OCI-LY7 (cell line): Measurements from ENCODE around the gene LRRK1. TPM values are rescaled to one million over a fixed set of nuclear protein-coding genes. Genes with fewer than 3 reads are reported as not detected.

ENCODE experiments used
- BruUV-seq: library from RNA; stranded (reverse); fragments of 400-500 nt; replicated peaks from 2 replicates; lab custom pipeline; 2021; lab: Mats Ljungman, UMichigan
- CTCF ChIA-PET: fragments of 300-600 bp; sonication (Branson Sonifier 250); formaldehyde crosslinking; loops from one replicate; lab custom pipeline; 2022; ENCODE audit warnings: antibody characterized with exemption; ENCODE audit not compliant: unreplicated experiment; lab: Charles Lee
- POLR2A ChIA-PET: fragments of 300-600 bp; sonication (Branson Sonifier 250); formaldehyde crosslinking; loops from one replicate; lab custom pipeline; 2022; ENCODE audit warnings: antibody characterized with exemption; lab: Charles Lee
- DNase-seq: peaks from one replicate; pipeline ENCODE4 v3.0.0-alpha.2; 2015; ENCODE audit warnings: low spot score
- H2AFZ ChIP-seq: fragments of 200-600 bp; sonication (generic), shearing (Covaris generic); 2 replicates; pipeline ENCODE4 v1.6.1; 2014; ENCODE audit warnings: mild to moderate bottlenecking, antibody characterized with exemption, low read length, moderate library complexity
- H3K27ac ChIP-seq: fragments of 200-600 bp; sonication (generic); 2 replicates; pipeline ENCODE4 v1.5.1; 2014; ENCODE audit warnings: mixed run types, low read depth, mild to moderate bottlenecking, moderate library complexity, low read length, inconsistent platforms; ENCODE audit not compliant: poor library complexity, severe bottlenecking
- H3K36me3 ChIP-seq: fragments of 200-600 bp; sonication (generic); 2 replicates; pipeline ENCODE4 v1.6.1; 2014; ENCODE audit warnings: mild to moderate bottlenecking, antibody characterized with exemption, low read length, moderate library complexity, mixed read lengths; ENCODE audit not compliant: insufficient read depth
- H3K4me1 ChIP-seq: fragments of 200-600 bp; sonication (generic); 2 replicates; pipeline ENCODE4 v1.5.1; 2014; ENCODE audit warnings: mild to moderate bottlenecking, low read length; ENCODE audit not compliant: insufficient read depth, poor library complexity, severe bottlenecking
- H3K4me2 ChIP-seq: fragments of 200-600 bp; sonication (generic); 2 replicates; pipeline ENCODE4 v1.6.1; 2014; ENCODE audit warnings: mild to moderate bottlenecking, low read length
- H3K4me3 ChIP-seq: fragments of 200-600 bp; sonication (generic); 2 replicates; pipeline ENCODE4 v1.5.1; 2014; ENCODE audit warnings: mild to moderate bottlenecking, low read depth, low read length; ENCODE audit not compliant: poor library complexity, severe bottlenecking
- H3K79me2 ChIP-seq: fragments of 200-600 bp; sonication (generic); 2 replicates; pipeline ENCODE4 v1.6.1; 2016; ENCODE audit warnings: low read depth, mild to moderate bottlenecking, low read length, moderate library complexity, mixed read lengths; ENCODE audit not compliant: insufficient read depth
- H3K9me2 ChIP-seq: fragments of 200-600 bp; sonication (generic); 2 replicates; pipeline ENCODE4 v1.6.1; 2016; ENCODE audit warnings: mild to moderate bottlenecking, low read length, mixed read lengths; ENCODE audit not compliant: insufficient read depth
- H3K9me3 ChIP-seq: fragments of 200-600 bp; sonication (generic); 2 replicates; pipeline ENCODE4 v1.6.1; 2014; ENCODE audit warnings: mild to moderate bottlenecking, mixed run types, low read length, mixed read lengths
- H4K20me1 ChIP-seq: fragments of 200-600 bp; sonication (generic); 2 replicates; pipeline ENCODE4 v1.6.1; 2014; ENCODE audit warnings: mild to moderate bottlenecking, antibody characterized with exemption, low read length, moderate library complexity, mixed read lengths; ENCODE audit not compliant: insufficient read depth
- EZH2phosphoT487 ChIP-seq: fragments of 200-600 bp; sonication (generic); IDR thresholded peaks from 2 replicates; pipeline ENCODE4 v1.6.1; 2018; ENCODE audit warnings: low read depth, borderline replicate concordance, mild to moderate bottlenecking, mixed run types, antibody characterized with exemption, low read length, moderate library complexity, mixed read lengths
- intact Hi-C: fragments of 100-400 bp; cut with micrococcal nuclease; formaldehyde crosslinking; loops from one replicate; pipeline ENCODE4 v1.10.0; 2022; ENCODE audit not compliant: unreplicated experiment
- total RNA-seq, 2 experiments: library from RNA; depleted of rRNA in 1 of 2; stranded (reverse); fragments of >200 nt in 1 of 2; shearing (Covaris generic) in 1 of 2; gene quantifications; 2 replicates each; pipeline ENCODE4 v1.2.3, GENCODE V29; 2014 to 2022
- TF ChIP-seq, protein P1 (sequence below): fragments of 200-600 bp; sonication (generic); conservative IDR thresholded peaks from 2 replicates; pipeline ENCODE4 v1.5.1; 2014; ENCODE audit warnings: mild to moderate bottlenecking, antibody characterized with exemption, low read length, moderate library complexity, mixed read lengths

Gene LRRK1
- total RNA-seq, 2 experiments from 2014 or later: 92.3 to 233 TPM

DNA sequence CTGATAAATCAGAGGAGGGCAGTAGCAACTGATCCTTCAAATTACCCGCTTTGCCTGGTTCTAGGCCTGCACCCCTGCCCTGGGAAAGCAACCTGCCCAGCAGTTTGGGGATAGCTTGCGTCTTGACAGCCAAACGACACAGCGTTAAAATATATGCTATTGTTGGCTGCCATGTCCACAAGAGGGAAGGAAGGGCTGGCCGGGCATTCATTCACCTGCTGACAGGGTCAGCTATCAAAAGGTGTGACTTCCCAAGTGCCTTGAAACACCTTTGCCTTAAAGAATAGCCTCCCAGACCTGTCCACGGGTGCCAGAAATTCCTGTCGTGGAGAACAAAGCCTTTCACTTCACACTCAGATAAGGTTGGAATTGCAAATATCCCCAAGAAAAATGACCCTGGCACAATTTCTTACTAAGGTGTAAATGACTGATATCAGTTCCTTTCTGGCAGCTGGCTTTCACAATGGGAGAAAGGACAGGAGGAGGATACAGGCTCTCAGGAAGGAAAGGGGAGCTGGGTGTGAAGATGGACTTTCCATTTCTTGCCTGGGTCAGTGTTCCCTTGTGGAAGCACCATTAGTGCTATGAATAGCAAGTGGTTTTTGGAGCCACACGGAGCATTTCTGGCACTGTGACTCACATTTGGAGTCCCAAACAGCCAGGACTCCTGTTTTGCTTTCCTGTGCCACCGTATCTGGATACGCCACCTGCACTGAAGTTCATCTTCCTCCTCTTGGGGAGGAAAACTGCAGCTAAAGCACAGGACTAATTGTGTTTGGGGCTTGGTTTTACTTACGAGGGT is 20.3 kb upstream of the LRRK1 start:
- POLR2A ChIA-PET: no interaction called here
- Histone ChIP-seq H3K9me2 (no peaks in the 10 kb centered on the region), H3K4me3 (no peak overlapping the region), H4K20me1 (no peaks in the 10 kb centered on the region), H3K79me2 (no peaks in the 10 kb centered on the region), H3K4me2 (no peak overlapping the region), H3K27ac (no peak overlapping the region), H3K36me3 (no peaks in the 10 kb centered on the region), H3K9me3 (no peaks in the 10 kb centered on the region), H2AFZ (no peak overlapping the region), H3K4me1 (peaks cover 14% of the 10 kb centered on the region)
- DNase-seq: no peak
- BruUV-seq: no TSS peak
- CTCF ChIA-PET: no interaction called here
- no peak for TF ChIP-seq EZH2phosphoT487
- TF ChIP-seq, protein P1, sequence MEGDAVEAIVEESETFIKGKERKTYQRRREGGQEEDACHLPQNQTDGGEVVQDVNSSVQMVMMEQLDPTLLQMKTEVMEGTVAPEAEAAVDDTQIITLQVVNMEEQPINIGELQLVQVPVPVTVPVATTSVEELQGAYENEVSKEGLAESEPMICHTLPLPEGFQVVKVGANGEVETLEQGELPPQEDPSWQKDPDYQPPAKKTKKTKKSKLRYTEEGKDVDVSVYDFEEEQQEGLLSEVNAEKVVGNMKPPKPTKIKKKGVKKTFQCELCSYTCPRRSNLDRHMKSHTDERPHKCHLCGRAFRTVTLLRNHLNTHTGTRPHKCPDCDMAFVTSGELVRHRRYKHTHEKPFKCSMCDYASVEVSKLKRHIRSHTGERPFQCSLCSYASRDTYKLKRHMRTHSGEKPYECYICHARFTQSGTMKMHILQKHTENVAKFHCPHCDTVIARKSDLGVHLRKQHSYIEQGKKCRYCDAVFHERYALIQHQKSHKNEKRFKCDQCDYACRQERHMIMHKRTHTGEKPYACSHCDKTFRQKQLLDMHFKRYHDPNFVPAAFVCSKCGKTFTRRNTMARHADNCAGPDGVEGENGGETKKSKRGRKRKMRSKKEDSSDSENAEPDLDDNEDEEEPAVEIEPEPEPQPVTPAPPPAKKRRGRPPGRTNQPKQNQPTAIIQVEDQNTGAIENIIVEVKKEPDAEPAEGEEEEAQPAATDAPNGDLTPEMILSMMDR: no peak
- intact Hi-C loops: no loop called here

DNA sequence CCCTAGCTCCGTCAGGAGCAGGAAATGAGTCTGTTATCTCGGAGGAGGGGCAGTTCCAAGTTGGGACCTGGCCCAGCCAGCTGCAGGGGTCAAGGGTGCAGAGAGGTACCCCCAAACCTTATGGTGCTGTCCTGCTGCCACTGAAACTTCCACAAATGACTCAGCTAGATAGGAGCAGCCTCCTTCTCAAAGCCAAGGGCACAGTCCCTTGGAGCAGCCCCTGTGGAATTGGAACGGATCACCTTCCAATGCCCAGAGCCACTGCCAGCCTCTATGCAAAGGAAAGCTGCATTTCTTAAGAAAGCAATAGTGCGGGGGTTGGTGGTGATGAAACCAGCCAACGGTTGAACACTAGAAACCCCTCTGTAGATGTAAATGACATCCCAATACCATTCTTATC is 19.6 kb upstream of the LRRK1 start:
- DNase-seq: no peak
- POLR2A ChIA-PET: no interaction called here
- Histone ChIP-seq H3K4me3 (no peak overlapping the region), H3K9me2 (no peaks in the 10 kb centered on the region), H3K4me1 (peaks cover 14% of the 10 kb centered on the region), H2AFZ (no peak overlapping the region), H3K79me2 (no peaks in the 10 kb centered on the region), H3K4me2 (no peak overlapping the region), H4K20me1 (no peaks in the 10 kb centered on the region), H3K36me3 (no peaks in the 10 kb centered on the region; the same call in 1 of the 2 replicates), H3K27ac (no peak overlapping the region), H3K9me3 (no peaks in the 10 kb centered on the region; the same call in 1 of the 2 replicates)
- intact Hi-C loops: no loop called here
- BruUV-seq: no TSS peak
- TF ChIP-seq, protein P1: no peak
- no peak for TF ChIP-seq EZH2phosphoT487
- CTCF ChIA-PET: no interaction called here
